K562 treated with DMSO at 1 percent for 48 hours (cell line): ENCODE measurements around the gene NCCRP1. TPM values are rescaled to one million over a fixed set of nuclear protein-coding genes. Genes with fewer than 3 reads are reported as not detected.

Source experiments
- total RNA-seq: library from RNA; unstranded; fragments of 300-600 nt; gene quantifications from 2 replicates; pipeline ENCODE4 v1.2.3, GENCODE V29; 2022; ENCODE audit warnings: low replicate concordance; ENCODE audit errors: extremely low read depth

The NCCRP1 gene
- not detected in 2 replicates for total RNA-seq

GRCh38 chr19:39196860-39197562, at the start of gene NCCRP1:
Gene NCCRP1, plus strand, starts transcription at chr19:39196964. Its CDS starts 19 bp downstream, at chr19:39196983.

GRCh38 chr19:39203372-39204341, 6.9 kb downstream of the NCCRP1 start, which contains the start of gene SYCN:
Gene SYCN, minus strand, starts transcription at chr19:39204263. Its CDS starts 9 bp downstream, at chr19:39204254.

GRCh38 chr19:39244410-39245100, 47.8 kb downstream of the NCCRP1 start, which contains the start of gene IFNL3:
Gene IFNL3, minus strand, starts transcription at chr19:39245006. Its CDS starts 39 bp downstream, at chr19:39244967.

GRCh38 chr19:39248806-39249205, 52.0 kb downstream of the NCCRP1 start, which contains the start of gene IFNL4:
Gene IFNL4, minus strand, starts transcription at chr19:39248856.

Other genes starting within 250 kb of the NCCRP1 start
- gene FBXO17, start 221.2 kb upstream of the NCCRP1 start, total RNA-seq: not detected in 2 replicates
- gene FBXO27, start 164.4 kb upstream of the NCCRP1 start, total RNA-seq: not detected in 2 replicates
- not detected in 2 replicates for gene ACP7, start 112.6 kb upstream of the NCCRP1 start, total RNA-seq
- gene PAK4, start 71.2 kb upstream of the NCCRP1 start, total RNA-seq: 243 TPM in 1 of 2 replicates, not detected in the other
- not detected in 2 replicates for gene SYCN, start 7.3 kb downstream of the NCCRP1 start, total RNA-seq
- not detected in 2 replicates for gene IFNL3, start 48.0 kb downstream of the NCCRP1 start, total RNA-seq
- not detected in 2 replicates for gene IFNL4, start 51.9 kb downstream of the NCCRP1 start, total RNA-seq
- gene IFNL2, start 71.4 kb downstream of the NCCRP1 start, total RNA-seq: not detected in 2 replicates
- gene IFNL1, start 99.4 kb downstream of the NCCRP1 start, total RNA-seq: not detected in 2 replicates
- gene LRFN1, start 123.9 kb downstream of the NCCRP1 start, total RNA-seq: not detected in 2 replicates
- not detected in 2 replicates for gene GMFG, start 139.1 kb downstream of the NCCRP1 start, total RNA-seq
- not detected in 2 replicates for gene SAMD4B, start 145.5 kb downstream of the NCCRP1 start, total RNA-seq
- gene PAF1, start 194.1 kb downstream of the NCCRP1 start, total RNA-seq: not detected in 2 replicates
- not detected in 2 replicates for gene MED29, start 194.4 kb downstream of the NCCRP1 start, total RNA-seq
- not detected in 2 replicates for gene ZFP36, start 209.9 kb downstream of the NCCRP1 start, total RNA-seq
- gene PLEKHG2, start 215.7 kb downstream of the NCCRP1 start, total RNA-seq: not detected in 2 replicates
- gene RPS16, start 239.0 kb downstream of the NCCRP1 start, total RNA-seq: 3,626 and 6,643 TPM in 2 replicates
- 132 TPM in 1 of 2 replicates, not detected in the other for gene SUPT5H, start 248.6 kb downstream of the NCCRP1 start, total RNA-seq